Ishikawa (cell line): ENCODE measurements around the gene GRAMD2A.

ENCODE experiments used
- CEBPB ChIP-seq: IDR thresholded peaks from 2 replicates; pipeline ENCODE4 v1.6.1; 2012
- CREB1 ChIP-seq: IDR thresholded peaks from 2 replicates; pipeline ENCODE4 v1.6.1; 2012; ENCODE audit warnings: low read depth
- EGR1 ChIP-seq: IDR thresholded peaks from 2 replicates; pipeline ENCODE4 v1.6.1; 2012
- EP300 ChIP-seq: IDR thresholded peaks from 2 replicates; pipeline ENCODE4 v1.6.1; 2012; ENCODE audit warnings: borderline replicate concordance
- FOXM1 ChIP-seq: IDR thresholded peaks from 2 replicates; pipeline ENCODE4 v1.6.1; 2012; ENCODE audit warnings: low read depth, borderline replicate concordance
- NFIC ChIP-seq: IDR thresholded peaks from 2 replicates; pipeline ENCODE4 v1.6.1; 2012
- RAD21 ChIP-seq: IDR thresholded peaks from 2 replicates; pipeline ENCODE4 v1.6.1; 2012; ENCODE audit warnings: low read depth
- REST ChIP-seq: IDR thresholded peaks from 2 replicates; pipeline ENCODE4 v1.6.1; 2012; ENCODE audit warnings: low read depth, mild to moderate bottlenecking
- TAF1 ChIP-seq: IDR thresholded peaks from 2 replicates; pipeline ENCODE4 v1.6.1; 2012; ENCODE audit warnings: low read depth, mild to moderate bottlenecking
- TCF12 ChIP-seq: IDR thresholded peaks from 2 replicates; pipeline ENCODE4 v1.6.1; 2012; ENCODE audit warnings: low read depth
- TEAD4 ChIP-seq: IDR thresholded peaks from 2 replicates; pipeline ENCODE4 v1.6.1; 2012
- USF1 ChIP-seq: IDR thresholded peaks from 2 replicates; pipeline ENCODE4 v1.6.1; 2012
- YY1 ChIP-seq: IDR thresholded peaks from 2 replicates; pipeline ENCODE4 v1.6.1; 2012; ENCODE audit warnings: low read depth
- ZBTB7A ChIP-seq: IDR thresholded peaks from 2 replicates; pipeline ENCODE4 v1.6.1; 2012; ENCODE audit warnings: low read depth
- TF ChIP-seq, protein P1 (sequence below): IDR thresholded peaks from 2 replicates; pipeline ENCODE4 v1.6.1; 2012

Gene GRAMD2A

DNA sequence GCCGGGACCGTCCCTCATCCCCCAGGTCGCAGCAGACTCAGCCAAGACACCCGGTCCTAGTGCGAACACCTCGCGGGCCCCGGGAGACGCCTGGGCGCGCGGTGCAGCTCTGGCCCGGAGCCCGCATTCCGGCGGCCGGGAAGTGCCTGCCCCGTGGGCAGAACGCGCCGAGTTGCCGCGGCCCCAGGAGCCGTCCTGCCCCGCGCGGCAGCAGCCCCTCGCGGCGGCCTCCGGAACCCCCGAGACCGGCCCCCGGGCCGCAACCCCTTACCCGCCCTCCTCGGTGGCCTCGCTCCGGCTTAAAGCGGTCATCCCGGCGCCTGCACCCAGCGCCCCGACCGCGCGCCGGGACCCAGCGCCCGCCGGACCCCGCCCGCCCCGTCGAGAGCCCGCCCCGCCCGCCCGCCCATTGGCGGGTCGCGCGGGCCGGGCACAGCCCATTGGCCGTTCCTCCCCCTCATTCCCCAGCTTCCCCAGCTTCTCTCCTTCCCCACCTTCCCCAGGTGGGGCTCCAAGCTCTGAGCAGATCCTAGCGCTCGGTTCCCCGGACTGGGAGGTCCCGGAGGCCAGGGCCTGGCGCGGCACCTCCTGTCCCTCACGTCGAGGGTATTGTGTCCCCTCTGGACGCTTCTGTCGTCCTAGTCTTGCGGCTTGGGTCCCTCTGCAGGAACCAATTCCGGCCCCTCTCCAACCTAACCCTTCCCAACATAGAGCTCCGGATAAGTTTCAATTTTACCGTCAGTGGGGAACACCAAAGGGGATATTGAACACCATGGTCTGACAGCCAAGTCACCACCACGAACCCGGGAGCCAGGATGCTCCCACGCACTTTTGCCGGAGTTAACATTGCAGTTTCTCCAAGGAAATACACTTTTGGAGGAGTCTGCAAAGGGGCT lies at the start of gene GRAMD2A:
GRAMD2A (minus strand) TSS at position 328 of the 896 bp plus-strand sequence.
- TF ChIP-seq TEAD4, result 0 out of 2 replicates have a peak, but pooled peaks have one; percentile 13
- TF ChIP-seq FOXM1, result 0 out of 2 replicates have a peak, but pooled peaks have one; percentile 26
- TF ChIP-seq TCF12, result no peak

GRCh38 chr15:72242775-72243370 lies 45.3 kb upstream of the GRAMD2A start:
- TF ChIP-seq TAF1, result no peak
- no peak for TF ChIP-seq USF1
- TF ChIP-seq RAD21, result no peak
- TF ChIP-seq FOXM1, result no peak
- no peak for TF ChIP-seq EGR1
- TF ChIP-seq NFIC, result no peak
- TF ChIP-seq YY1, result no peak
- TF ChIP-seq CEBPB, result no peak
- TF ChIP-seq, protein P1, sequence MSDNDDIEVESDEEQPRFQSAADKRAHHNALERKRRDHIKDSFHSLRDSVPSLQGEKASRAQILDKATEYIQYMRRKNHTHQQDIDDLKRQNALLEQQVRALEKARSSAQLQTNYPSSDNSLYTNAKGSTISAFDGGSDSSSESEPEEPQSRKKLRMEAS, result no peak
- TF ChIP-seq REST, result no peak
- no peak for TF ChIP-seq TCF12
- TF ChIP-seq ZBTB7A, result no peak
- TF ChIP-seq TEAD4, result no peak
- no peak for TF ChIP-seq CREB1
- TF ChIP-seq EP300, result no peak

- TF ChIP-seq CEBPB (no peak), YY1 (no peak), NFIC (no peak), CREB1 (no peak), REST (no peak), TAF1 (no peak), FOXM1 (no peak), TCF12 (no peak), RAD21 (no peak), USF1 (no peak), TEAD4 (no peak), EP300 (no peak), EGR1 (no peak)
- TF ChIP-seq, protein P1, result no peak
Measured at GRCh38 chr15:72239652-72240051, 42.1 kb upstream of the GRAMD2A start.

GRCh38 chr15:72238586-72238985 lies 41.0 kb upstream of the GRAMD2A start:
- TF ChIP-seq CREB1 (no peak), ZBTB7A (no peak), NFIC (no peak), REST (no peak), RAD21 (no peak), EGR1 (no peak)
